Sciatic nerve (tissue), 2 donors: ENCODE data around the gene PRDM10. TPM values are rescaled to one million over a fixed set of nuclear protein-coding genes. Genes with fewer than 3 reads are reported as not detected.

Source experiments
- ATAC-seq: fragments of 200-7000 bp; cut with Tn5 transposase; one replicate; pipeline ENCODE4 v1.9.1; 2020; ENCODE audit warnings: mild to moderate bottlenecking, moderate library complexity
- DNase-seq: peaks from one replicate; pipeline ENCODE4 v3.0.0-alpha.2; 2020; ENCODE audit warnings: low spot score
- intact Hi-C: fragments of 100-400 bp; cut with DNase I; formaldehyde crosslinking; loops from one replicate; pipeline ENCODE4 v1.14.2; 2022
- total RNA-seq: library from RNA; stranded (reverse); fragmentation: NEBNext Ultra II Directional; extraction: Animal tissue kit (Norgen Biotek cat#: 25700); gene quantifications from one replicate; pipeline ENCODE4 v1.2.1, GENCODE V29; 2021
- donor health status: DM: no; HTN: no; CAD: no.
- donor health status: DM: no; HTN: no; CAD: no.

Gene PRDM10
- total RNA-seq, 1 donor from 2014 or later, result 12.3 TPM

GRCh38 chr11:129932381-129933067, 70.1 kb downstream of the PRDM10 start:
- intact Hi-C loops, result no loop called here
- no peak for DNase-seq
- ATAC-seq, result peak; percentile 82

- intact Hi-C loops, result no loop called here
- ATAC-seq (no peak), DNase-seq (no peak)
Observed at GRCh38 chr11:129930743-129931142, 71.9 kb downstream of the PRDM10 start.

- no peak for ATAC-seq
- intact Hi-C loops, result no loop called here
Observed at GRCh38 chr11:129930296-129930695, 72.3 kb downstream of the PRDM10 start.

GRCh38 chr11:129929721-129930120, 72.9 kb downstream of the PRDM10 start:
- ATAC-seq, result no peak
- intact Hi-C loops, result no loop called here
- no peak for DNase-seq

More at GRCh38 chr11:129930296-129930695, 72.3 kb downstream of the PRDM10 start:
- DNase-seq, result no peak

- DNase-seq, result no peak
- ATAC-seq, result no peak
- intact Hi-C loops, result no loop called here
Observed at GRCh38 chr11:129928923-129929692, 73.5 kb downstream of the PRDM10 start.

GRCh38 chr11:129922674-129923073, 80.0 kb downstream of the PRDM10 start:
- no peak for DNase-seq
- intact Hi-C loops, result loop anchor here (2.0 kb wide), 1 partner anchor 208 kb away; no protein-coding TSS in a partner anchor
- ATAC-seq, result no peak

GRCh38 chr11:129918361-129918760, 84.3 kb downstream of the PRDM10 start:
- ATAC-seq, result no peak
- no peak for DNase-seq
- intact Hi-C loops, result no loop called here

- intact Hi-C loops, result no loop called here
- DNase-seq (no peak), ATAC-seq (no peak)
Observed at GRCh38 chr11:129917231-129917630, 85.4 kb downstream of the PRDM10 start.

GRCh38 chr11:129911298-129911697, 91.3 kb downstream of the PRDM10 start:
- no peak for DNase-seq
- intact Hi-C loops, result no loop called here
- ATAC-seq, result no peak

GRCh38 chr11:129910360-129910759, 92.3 kb downstream of the PRDM10 start:
- ATAC-seq, result no peak
- intact Hi-C loops, result no loop called here
- DNase-seq, result no peak

- intact Hi-C loops, result no loop called here
- DNase-seq, result no peak
- no peak for ATAC-seq
Observed at GRCh38 chr11:129905402-129905801, 97.2 kb downstream of the PRDM10 start.

GRCh38 chr11:129896062-129896461, 106.6 kb downstream of the PRDM10 start:
- ATAC-seq (peak; percentile 44), DNase-seq (no peak)
- intact Hi-C loops, result no loop called here

- DNase-seq, result peak; percentile 92
- ATAC-seq, result peak; percentile 99
- intact Hi-C loops, result no loop called here
Observed at GRCh38 chr11:129895126-129896041, 107.3 kb downstream of the PRDM10 start, which contains the start of gene NFRKB. NFRKB (minus strand) TSS chr11:129895578; CDS start chr11:129892849, 2,729 bp downstream.

- intact Hi-C loops, result no loop called here
- DNase-seq, result no peak
- ATAC-seq, result peak; percentile 25
Observed at GRCh38 chr11:129894278-129895125, 108.1 kb downstream of the PRDM10 start.

GRCh38 chr11:129888451-129888850, 114.2 kb downstream of the PRDM10 start:
- no peak for ATAC-seq
- intact Hi-C loops, result no loop called here
- DNase-seq, result no peak

- intact Hi-C loops, result no loop called here
- no peak for ATAC-seq
- no peak for DNase-seq
Observed at GRCh38 chr11:129885381-129885780, 117.3 kb downstream of the PRDM10 start.

- ATAC-seq (no peak), DNase-seq (no peak)
- intact Hi-C loops, result no loop called here
Observed at GRCh38 chr11:129884581-129884980, 118.1 kb downstream of the PRDM10 start.

- intact Hi-C loops, result no loop called here
- ATAC-seq, result no peak
- no peak for DNase-seq
Observed at GRCh38 chr11:129881570-129882170, 121.0 kb downstream of the PRDM10 start.
